ENCODE results near the gene ACVR1C.

Gene ACVR1C

DNA sequence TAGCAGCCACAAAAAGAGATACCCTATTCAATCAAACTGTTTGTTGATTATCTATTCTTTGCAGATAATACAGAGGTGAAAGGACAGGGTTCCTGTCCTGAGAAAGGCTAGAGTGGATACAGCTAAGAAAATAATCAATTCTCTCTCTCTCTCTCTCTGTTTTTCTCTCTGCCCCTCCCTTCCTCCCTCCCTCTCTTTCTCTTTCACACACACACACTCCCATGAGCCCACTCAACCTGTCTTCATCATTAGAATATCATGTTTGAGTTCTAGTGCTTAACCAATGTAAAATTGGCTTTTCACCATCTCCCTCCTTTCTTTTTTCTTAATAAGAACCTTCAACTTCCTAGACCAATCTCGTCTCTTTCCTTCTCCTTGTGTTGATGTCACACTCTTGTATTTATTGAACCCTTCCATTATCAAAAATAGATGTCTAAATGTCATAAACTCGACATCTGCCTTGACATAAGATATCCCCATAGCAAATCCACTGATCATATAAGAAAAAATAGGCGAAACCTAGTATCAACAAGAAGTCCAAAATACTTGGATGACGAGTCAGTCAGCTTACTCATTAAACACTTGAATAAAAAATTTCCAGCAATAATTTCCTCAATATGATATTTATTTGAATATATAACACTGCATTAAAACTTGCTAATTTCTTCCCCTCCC is 141.9 kb downstream of the ACVR1C start:
- TF ChIP-seq POLR2AphosphoS5 (IDR thresholded peaks at IDR 0.05; ENCODE audit: low read depth, low read length) (no peak), REST (IDR thresholded peaks at IDR 0.05; ENCODE audit: insufficient read depth in 1 of 2, low read depth in 2 of 2, low read length in 2 of 2) (no peak), FOXP2 (optimal IDR thresholded peaks at IDR 0.05; ENCODE audit: borderline replicate concordance, extremely low read depth, extremely low read length, insufficient read depth) (no peak)

- TF ChIP-seq FOXP2 (optimal IDR thresholded peaks at IDR 0.05; ENCODE audit: borderline replicate concordance, extremely low read depth, extremely low read length, insufficient read depth), result no peak
These were observed 148.3 kb downstream of the ACVR1C start for GRCh38 chr2:157480182-157480961.

DNA sequence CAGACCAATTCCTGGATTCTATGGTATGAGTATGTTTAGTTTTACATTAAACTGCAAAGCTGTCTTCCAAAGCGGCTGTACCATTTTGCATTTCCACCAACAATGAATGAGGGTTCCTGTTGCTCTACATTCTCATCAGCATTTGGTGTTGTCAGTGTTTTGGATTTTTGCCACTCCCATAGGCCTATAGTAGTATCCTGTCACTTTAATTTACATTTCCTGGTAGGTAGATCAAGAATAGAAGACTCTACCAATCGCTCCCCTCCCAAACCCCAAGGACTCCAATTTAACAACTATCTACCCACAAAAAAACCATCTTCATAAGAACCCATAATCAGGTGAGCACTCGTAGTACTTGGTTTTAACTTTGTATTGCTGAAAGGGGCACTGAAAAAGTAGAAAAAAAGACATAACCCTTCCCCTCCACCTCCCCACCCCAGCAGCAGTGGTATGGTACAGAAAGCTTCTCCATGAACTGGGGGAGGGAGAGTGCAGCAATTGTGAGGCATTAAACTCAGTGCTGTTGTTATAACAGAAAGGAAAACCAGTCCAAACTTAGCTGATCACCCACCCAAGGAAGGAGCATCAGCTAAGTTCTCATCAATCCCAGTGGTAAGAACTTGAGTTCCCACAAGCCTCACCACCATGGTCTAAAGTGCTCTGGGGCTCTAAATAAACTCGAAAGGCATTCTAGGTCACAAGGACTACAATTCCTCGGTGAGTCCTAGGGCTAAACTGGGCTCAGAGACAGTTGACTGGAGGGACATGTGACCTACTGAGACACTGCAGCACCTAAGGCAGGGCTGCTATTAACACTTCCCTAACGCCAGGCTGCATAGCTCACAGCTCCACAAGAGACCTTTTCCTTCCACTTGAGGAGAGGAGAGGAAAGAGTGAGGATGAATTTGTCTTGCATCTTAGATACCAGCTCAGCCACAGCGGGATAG is 149.3 kb downstream of the ACVR1C start:
- TF ChIP-seq TAF1 (IDR thresholded peaks at IDR 0.05; ENCODE audit: borderline replicate concordance, insufficient read depth, low read length), result no peak
- TF ChIP-seq FOXP2 (optimal IDR thresholded peaks at IDR 0.05; ENCODE audit: borderline replicate concordance, extremely low read depth, extremely low read length, insufficient read depth), result no peak
- no peak for TF ChIP-seq REST (IDR thresholded peaks at IDR 0.05; ENCODE audit: insufficient read depth in 1 of 2, low read depth in 2 of 2, low read length in 2 of 2)
- no peak for TF ChIP-seq SIN3A (IDR thresholded peaks at IDR 0.05; ENCODE audit: borderline replicate concordance, insufficient read depth, low read length)
- TF ChIP-seq POLR2AphosphoS5 (IDR thresholded peaks at IDR 0.05; ENCODE audit: low read depth, low read length), result no peak

GRCh38 chr2:157477919-157478318 is 150.7 kb downstream of the ACVR1C start:
- TF ChIP-seq TAF1 (IDR thresholded peaks at IDR 0.05; ENCODE audit: borderline replicate concordance, insufficient read depth, low read length) (no peak), FOXP2 (optimal IDR thresholded peaks at IDR 0.05; ENCODE audit: borderline replicate concordance, extremely low read depth, extremely low read length, insufficient read depth) (no peak), POLR2AphosphoS5 (IDR thresholded peaks at IDR 0.05; ENCODE audit: low read depth, low read length) (no peak), REST (IDR thresholded peaks at IDR 0.05; ENCODE audit: insufficient read depth in 1 of 2, low read depth in 2 of 2, low read length in 2 of 2) (no peak), SIN3A (IDR thresholded peaks at IDR 0.05; ENCODE audit: borderline replicate concordance, insufficient read depth, low read length) (no peak)

GRCh38 chr2:157476953-157477709 is 151.5 kb downstream of the ACVR1C start:
- TF ChIP-seq SIN3A (IDR thresholded peaks at IDR 0.05; ENCODE audit: borderline replicate concordance, insufficient read depth, low read length) (no peak), TAF1 (IDR thresholded peaks at IDR 0.05; ENCODE audit: borderline replicate concordance, insufficient read depth, low read length) (no peak), POLR2AphosphoS5 (IDR thresholded peaks at IDR 0.05; ENCODE audit: low read depth, low read length) (no peak), REST (IDR thresholded peaks at IDR 0.05; ENCODE audit: insufficient read depth in 1 of 2, low read depth in 2 of 2, low read length in 2 of 2) (no peak)
